ENCODE results near the gene DCAF8L2.

GRCh38 chrX:27656581-27656980 lies 66.4 kb downstream of the DCAF8L2 start:
- no peak for TF ChIP-seq EZH2phosphoT487 (IDR thresholded peaks at IDR 0.05; ENCODE audit: insufficient read depth, low read depth)
- no peak for TF ChIP-seq EZH2 (IDR thresholded peaks at IDR 0.05; ENCODE audit: insufficient read depth, poor library complexity, severe bottlenecking)
